Frontal cortex (tissue), 4 donors: ENCODE measurements around the gene DLD. TPM values are rescaled to one million over a fixed set of nuclear protein-coding genes. Genes with fewer than 3 reads are reported as not detected.
"Not testable (repeated sequence)": the region's sequence is repeated elsewhere in the genome, so short reads cannot be mapped to it uniquely, and the experiment has no call there.

Source experiments
- DNase-seq, 2 donors: peaks; one replicate each; pipeline ENCODE4 v3.0.0; 2012; ENCODE audit warnings: low spot score in 2 of 2
- FAIRE-seq: peaks from 2 replicates; lab custom pipeline; 2012; peaks lifted over from hg19 to GRCh38; lab: Jason Lieb, UNC
- total RNA-seq: library from RNA; depleted of rRNA; stranded (reverse); fragments of >200 nt; gene quantifications from one replicate; pipeline ENCODE4 v1.2.3, GENCODE V29; 2014
- donor health status: control.
- donor health status: control.
- donor health status: control.

DLD gene, protein sequence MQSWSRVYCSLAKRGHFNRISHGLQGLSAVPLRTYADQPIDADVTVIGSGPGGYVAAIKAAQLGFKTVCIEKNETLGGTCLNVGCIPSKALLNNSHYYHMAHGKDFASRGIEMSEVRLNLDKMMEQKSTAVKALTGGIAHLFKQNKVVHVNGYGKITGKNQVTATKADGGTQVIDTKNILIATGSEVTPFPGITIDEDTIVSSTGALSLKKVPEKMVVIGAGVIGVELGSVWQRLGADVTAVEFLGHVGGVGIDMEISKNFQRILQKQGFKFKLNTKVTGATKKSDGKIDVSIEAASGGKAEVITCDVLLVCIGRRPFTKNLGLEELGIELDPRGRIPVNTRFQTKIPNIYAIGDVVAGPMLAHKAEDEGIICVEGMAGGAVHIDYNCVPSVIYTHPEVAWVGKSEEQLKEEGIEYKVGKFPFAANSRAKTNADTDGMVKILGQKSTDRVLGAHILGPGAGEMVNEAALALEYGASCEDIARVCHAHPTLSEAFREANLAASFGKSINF
- 54.6 TPM for total RNA-seq

DNA sequence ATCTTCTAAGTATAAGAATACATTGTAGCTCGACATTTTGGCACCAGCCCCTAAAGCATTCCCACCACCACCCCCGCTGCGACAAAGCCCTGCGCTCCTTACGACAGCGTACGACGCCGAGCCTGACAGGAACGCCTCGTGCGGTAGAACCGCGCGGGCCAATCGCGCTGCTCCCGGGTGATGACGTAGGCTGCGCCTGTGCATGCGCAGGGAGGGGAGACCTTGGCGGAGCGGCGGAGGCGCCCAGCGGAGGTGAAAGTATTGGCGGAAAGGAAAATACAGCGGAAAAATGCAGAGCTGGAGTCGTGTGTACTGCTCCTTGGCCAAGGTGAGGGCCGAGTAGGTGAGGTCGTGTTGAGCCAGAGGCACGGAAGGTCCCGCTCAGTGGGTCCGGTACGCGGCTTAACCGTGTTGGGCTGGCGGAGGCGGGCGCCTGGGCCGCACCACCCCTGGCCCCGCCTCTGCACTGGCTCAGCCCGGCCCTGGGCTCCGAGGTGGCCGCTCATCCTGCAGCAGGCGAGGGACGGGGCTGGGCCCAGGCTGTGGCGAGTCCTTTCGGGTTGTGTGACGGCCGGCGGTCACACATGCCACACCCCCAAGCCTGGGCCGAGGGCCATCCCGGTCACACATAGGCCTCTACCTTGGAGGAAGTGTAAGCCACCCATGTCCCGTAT, at the start of gene DLD:
TSS of gene DLD (plus strand) at position 222 of the 674 bp plus-strand sequence. CDS start at position 290, 68 bp downstream.
- FAIRE-seq (no peak), DNase-seq (peak; percentile 89 to 90)

DNA sequence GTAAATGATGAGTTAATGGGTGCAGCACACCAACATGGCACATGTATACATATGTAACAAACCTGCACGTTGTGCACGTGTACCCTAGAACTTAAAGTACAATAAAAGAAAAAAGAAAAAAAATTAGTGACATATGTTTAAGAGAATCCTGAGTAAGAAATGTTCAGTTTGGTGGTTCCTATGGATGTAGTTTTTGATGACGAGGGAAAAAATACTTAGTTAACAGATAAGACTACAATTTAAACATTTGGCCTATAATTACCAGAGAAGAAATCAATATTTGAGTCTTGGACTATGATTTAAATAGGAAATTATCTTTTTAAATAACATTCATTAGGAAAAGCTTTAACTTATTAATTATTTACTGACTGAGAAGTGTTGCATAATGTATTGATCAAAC, 48.8 kb upstream of the DLD start:
- FAIRE-seq (no peak), DNase-seq (no peak)

DNA sequence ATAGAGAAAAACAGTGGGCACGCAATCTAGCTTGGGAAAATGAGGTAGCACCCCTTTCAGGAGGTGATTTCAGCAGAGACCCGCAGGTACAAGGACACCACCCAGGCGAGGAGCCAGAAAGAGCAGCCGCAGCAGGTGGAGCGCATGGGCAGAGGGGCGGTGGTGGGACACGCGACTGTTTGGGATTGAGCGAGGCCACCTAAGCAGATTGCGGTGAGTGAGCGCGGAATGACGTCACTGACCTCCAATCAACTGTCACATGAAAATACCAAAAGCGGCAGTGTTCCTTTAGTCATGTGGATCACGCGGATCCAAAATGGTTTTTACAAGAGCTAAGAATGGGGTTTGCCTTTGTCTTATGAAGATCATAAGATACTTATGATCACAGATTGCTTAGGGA, 47.8 kb upstream of the DLD start:
- no peak for FAIRE-seq
- DNase-seq = no peak

- no peak for DNase-seq
- no peak for FAIRE-seq
Observed at GRCh38 chr7:107846324-107846723, 44.7 kb upstream of the DLD start.

DNA sequence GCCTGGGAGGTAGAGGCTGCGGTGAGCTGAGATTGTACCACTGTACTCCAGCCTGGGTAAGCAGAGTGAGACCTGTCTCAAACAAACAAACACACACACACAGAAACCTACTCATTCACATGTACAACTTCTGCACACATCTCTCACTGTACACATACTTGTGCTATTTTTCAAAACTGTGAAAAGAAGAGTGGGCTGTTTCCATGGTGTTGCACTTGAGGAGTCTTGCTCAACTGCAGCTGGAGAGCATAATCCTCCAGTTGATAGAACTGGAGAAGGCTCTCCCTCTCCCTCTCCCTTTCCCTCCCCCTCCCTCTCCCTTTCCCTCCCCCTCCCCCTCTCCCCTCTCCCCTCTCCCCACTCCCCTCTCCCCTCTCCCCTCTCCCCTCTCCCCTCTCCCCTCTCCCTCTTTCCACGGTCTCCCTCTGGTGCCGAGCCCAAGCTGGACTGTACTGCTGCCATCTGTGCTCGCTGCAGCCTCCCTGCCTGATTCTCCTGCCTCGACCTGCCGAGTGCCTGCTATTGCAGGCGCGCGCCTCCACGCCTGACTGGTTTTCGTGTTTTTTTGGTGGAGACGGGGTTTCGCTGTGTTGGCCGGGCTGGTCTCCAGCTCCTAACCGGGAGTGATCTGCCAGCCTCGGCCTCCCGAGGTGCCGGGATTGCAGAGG, 43.7 kb upstream of the DLD start:
- FAIRE-seq (no peak), DNase-seq (no peak)

DNA sequence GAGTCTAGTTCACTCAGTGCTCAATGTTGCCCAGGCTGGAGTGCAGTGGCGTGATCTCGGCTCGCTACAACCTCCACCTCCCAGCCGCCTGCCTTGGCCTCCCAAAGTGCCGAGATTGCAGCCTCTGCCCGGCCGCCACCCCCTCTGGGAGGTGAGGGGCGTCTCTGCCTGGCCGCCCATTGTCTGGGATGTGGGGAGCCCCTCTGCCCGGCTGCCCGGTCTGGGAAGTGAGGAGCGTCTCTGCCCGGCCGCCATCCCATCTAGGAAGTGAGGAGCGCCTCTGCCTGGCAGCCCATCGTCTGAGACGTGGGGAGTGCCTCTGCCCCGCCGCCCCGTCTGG, 43.2 kb upstream of the DLD start:
- not testable (repeated sequence) for FAIRE-seq, DNase-seq

DNA sequence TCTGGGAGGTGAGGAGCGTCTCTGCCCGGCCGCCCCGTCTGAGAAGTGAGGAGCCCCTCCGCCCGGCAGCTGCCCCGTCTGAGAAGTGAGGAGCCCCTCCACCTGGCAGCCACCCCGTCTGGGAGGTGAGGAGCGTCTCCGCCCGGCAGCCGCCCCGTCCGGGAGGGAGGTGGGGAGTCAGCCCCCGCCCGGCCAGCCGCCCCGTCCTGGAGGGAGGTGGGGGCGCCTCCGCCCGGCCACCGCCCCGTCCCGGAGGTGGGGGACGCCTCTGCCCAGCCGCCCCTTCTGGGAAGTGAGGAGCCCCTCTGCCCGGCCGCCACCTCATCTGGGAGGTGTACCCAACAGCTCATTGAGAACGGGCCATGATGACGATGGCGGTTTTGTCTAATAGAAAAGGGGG, 42.8 kb upstream of the DLD start:
- FAIRE-seq, DNase-seq: not testable (repeated sequence)

DNA sequence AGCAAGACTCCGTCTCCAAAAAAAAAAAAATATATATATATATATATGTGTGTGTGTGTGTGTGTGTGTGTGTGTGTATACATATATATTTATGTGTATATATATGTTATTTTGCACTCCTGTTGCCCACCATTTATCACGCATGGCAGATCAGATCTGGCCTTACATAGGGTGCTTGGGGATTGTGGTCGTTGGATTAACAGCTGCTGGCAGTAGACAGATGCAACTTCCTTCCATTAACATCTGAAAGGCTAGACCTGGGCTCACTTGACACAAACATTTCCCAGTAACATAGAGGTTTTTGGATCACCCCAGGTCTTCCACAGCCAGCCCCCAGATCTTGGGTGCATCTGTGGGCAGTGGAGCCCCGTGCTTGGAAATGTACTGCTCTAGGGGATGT, 40.8 kb upstream of the DLD start:
- DNase-seq (no peak), FAIRE-seq (no peak)

- DNase-seq (no peak), FAIRE-seq (no peak)
Observed at GRCh38 chr7:107850643-107851042, 40.3 kb upstream of the DLD start.

GRCh38 chr7:107854454-107854853, 36.5 kb upstream of the DLD start:
- FAIRE-seq = no peak

DNA sequence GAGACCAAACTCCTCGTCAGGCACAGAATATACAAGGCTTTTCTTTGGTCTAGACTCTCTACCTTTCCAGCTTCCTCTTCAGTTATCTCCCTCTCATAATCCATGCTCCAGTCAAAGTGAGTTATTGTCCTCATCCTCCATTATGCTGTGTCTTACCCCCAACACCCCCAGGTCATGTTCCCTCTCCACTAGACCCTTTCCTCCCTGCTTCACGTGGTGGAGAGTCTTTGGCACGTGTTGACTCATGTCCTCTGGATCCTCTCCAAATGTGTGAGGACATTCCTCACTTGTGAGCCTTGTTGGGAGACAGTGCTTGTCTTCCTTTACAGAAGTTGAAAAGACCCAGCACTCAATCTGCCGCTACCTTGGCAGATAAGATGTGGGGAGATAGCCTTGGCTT, 36.0 kb upstream of the DLD start:
- DNase-seq = no peak
- FAIRE-seq = no peak

More at GRCh38 chr7:107854454-107854853, 36.5 kb upstream of the DLD start:
- no peak for DNase-seq

DNA sequence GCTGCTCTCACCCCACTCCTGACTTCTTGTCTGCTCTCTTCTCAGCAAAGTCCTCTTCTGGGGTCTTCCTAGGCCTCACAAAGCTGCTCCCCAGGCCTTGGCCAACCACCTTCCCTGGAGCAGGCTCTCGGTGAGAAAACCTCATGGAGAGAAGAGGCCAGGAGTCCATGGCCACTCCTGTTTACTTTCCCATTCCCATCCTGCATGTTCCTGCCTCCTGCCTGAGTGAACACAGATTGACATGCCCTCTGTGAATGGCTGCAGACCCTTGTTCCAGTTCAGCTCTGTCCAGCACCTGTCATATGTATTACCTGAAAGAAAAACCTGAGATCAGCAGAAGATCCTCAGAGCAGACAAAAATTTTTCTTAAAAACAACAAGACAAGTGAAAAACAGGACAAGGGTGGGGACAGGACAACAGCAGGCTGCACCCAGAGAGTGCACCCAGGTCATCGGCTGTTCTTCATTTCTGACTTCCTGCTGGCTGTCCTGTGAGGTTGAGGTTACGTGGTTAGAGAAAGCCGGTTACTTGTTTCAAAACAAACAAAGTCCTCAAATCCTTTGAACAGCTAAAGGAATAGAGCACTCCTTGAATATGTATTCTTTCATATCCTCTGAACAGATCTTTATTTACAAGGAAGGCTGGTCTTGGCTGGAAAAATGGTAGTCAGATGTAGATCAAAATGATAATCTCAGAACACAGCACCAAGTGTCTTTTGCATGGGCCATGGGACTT, 34.0 kb upstream of the DLD start:
- FAIRE-seq = no peak
- no peak for DNase-seq

GRCh38 chr7:107857541-107857912, 33.5 kb upstream of the DLD start:
- FAIRE-seq (no peak), DNase-seq (no peak)

GRCh38 chr7:107858280-107858679, 32.7 kb upstream of the DLD start:
- FAIRE-seq = no peak
- DNase-seq = no peak

- FAIRE-seq (no peak), DNase-seq (no peak)
Observed at GRCh38 chr7:107860279-107860961, 30.6 kb upstream of the DLD start.

DNA sequence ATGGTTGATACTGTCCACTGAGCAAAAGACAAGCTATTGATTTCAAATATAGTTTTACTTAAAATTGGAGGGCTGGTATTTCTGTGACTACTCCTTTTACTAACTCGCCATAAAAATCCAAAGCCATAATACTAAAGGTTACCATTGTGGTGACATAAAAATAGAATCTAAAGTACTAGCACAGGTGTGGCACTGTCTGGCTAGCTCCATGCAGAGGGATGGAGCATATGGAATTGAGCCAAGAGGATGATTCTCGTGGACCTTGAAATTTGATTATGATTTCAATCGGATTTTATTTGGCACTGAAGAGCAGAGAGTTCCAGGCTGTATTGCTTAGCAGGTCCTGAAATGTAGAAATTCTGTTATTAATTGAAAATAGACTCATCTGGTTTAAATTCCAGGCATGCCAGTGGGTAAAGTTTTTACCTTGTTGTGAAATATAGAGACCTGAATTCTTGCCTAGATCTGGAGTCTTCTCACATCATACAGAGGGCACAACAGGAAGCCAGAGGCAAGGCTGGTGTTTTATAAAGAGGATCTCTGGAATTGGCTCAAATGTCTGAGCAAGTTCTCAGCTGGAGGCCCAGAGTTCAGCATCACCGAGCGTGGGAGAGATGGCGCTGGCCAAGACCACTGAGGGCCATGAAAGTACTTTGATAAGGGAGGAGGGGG, 29.9 kb upstream of the DLD start:
- no peak for FAIRE-seq
- no peak for DNase-seq

DNA sequence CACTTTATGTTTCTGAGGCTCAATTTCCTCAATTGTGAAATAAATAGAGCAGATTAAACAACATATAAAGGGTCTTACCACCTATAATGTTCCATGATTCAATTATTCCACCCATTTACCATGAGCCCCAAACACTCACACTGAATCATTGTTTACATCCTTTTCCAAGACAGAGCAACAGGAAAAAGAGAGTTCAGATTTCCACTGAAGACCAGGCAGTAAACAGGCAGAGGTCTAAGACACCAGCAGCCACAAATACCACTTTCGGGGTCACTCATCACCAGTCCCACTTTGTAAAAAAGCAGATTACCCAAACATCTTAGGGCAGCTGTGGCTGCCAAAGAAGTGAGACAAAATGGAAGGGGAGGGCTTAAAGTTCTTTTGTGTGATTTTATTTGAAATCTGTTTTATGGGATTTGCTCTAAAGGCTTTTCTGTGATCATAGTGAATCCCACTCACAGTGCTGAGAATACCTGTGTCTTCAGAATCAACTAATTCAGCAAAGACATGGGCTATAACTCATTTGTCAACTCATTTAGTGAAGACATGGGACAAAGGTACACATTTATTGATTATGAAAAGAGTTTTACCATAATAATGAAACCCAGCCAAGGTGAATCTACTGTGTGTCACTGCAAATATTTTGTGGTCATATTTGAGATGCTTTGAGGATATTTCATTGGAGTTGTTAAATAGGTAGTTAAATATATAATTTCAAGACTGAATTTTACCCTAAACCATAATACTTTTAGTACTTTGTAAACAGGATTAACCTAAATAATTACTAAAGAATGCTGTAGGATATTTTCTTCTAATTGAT, 24.8 kb upstream of the DLD start:
- FAIRE-seq = no peak
- no peak for DNase-seq

GRCh38 chr7:107867858-107868466, 23.0 kb upstream of the DLD start:
- FAIRE-seq (no peak), DNase-seq (no peak)
